H7 (cell line): ENCODE results near the gene SLX4IP. TPM values are rescaled to one million over a fixed set of nuclear protein-coding genes. Genes with fewer than 3 reads are reported as not detected.

Experiments
- DNase-seq: peaks from one replicate; pipeline ENCODE4 v3.0.0; 2012
- H3K27me3 ChIP-seq: 2 replicates; pipeline ENCODE4 v1.6.0; 2011; ENCODE audit warnings: mild to moderate bottlenecking, low read length; ENCODE audit not compliant: control insufficient read depth, insufficient read depth
- H3K36me3 ChIP-seq: replicated peaks from 2 replicates; pipeline ENCODE4 v1.5.1; 2011; ENCODE audit warnings: low read length; ENCODE audit not compliant: control insufficient read depth, insufficient read depth
- H3K4me3 ChIP-seq: 2 replicates; pipeline ENCODE4 v1.5.1; 2011; ENCODE audit warnings: low read depth, mild to moderate bottlenecking, control low read depth, low read length, moderate library complexity; ENCODE audit not compliant: insufficient read depth
- total RNA-seq: library from RNA; depleted of rRNA; stranded (reverse); fragments of >200 nt; shearing (Covaris generic); gene quantifications from 2 replicates; pipeline ENCODE4 v1.2.3, GENCODE V29; 2014

Gene SLX4IP
- total RNA-seq, 1 experiment from 2014 or later, result 3.9 TPM

GRCh38 chr20:10504994-10505730 lies 70.1 kb downstream of the SLX4IP start:
- no peaks in the 10 kb centered on the region for H3K27me3 ChIP-seq
- H3K36me3 ChIP-seq, result no peaks in the 10 kb centered on the region
- H3K4me3 ChIP-seq, result no peak overlapping the region
- DNase-seq, result no peak

GRCh38 chr20:10505827-10506226 lies 70.7 kb downstream of the SLX4IP start:
- Histone ChIP-seq H3K4me3 (no peak overlapping the region), H3K27me3 (no peaks in the 10 kb centered on the region), H3K36me3 (no peaks in the 10 kb centered on the region)
- DNase-seq, result no peak

- Histone ChIP-seq H3K36me3 (no peaks in the 10 kb centered on the region), H3K27me3 (no peaks in the 10 kb centered on the region), H3K4me3 (no peak overlapping the region)
- no peak for DNase-seq
Observed at GRCh38 chr20:10507052-10507451, 71.9 kb downstream of the SLX4IP start.

GRCh38 chr20:10508060-10508459 lies 73.0 kb downstream of the SLX4IP start:
- H3K36me3 ChIP-seq, result no peaks in the 10 kb centered on the region
- no peak for DNase-seq
- no peak overlapping the region for H3K4me3 ChIP-seq
- H3K27me3 ChIP-seq, result no peaks in the 10 kb centered on the region

DNA sequence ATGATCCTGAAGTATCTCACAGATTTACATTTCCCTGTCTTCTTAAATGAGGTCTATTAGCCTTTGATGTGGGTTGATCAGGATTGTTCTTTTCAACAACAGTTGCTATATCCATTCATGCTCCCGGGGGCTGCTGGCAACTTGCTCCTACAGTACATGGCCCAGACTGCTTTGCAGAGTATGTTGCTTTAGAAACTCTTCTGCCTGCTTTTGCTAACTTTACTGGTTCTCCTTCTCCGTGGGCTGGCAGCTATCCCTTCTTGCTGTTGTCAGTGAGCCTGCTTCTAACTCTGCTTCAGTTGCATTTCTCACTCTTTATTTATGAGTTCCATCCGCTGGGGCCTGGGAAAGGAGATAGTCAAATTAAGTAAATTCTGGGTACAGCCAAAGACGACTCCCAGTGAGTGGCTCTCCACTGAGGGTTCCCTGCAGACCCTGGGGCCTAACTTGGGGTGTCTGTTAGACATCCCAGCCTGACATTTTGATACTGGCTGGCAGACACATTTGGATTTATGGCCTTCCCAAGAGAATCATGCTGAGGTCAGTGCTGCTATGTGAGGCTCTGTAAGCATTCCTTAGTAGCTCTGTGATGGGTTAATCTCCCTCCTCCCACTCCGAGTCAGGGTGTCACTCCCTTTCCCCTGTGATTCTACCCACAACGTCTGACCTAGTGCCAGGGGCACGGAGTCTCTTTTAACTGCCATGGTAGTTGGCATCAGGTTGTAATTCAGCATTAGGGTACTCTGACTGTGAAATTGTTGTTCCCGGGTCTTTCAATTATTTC lies 73.6 kb downstream of the SLX4IP start:
- H3K27me3 ChIP-seq, result no peaks in the 10 kb centered on the region
- no peak for DNase-seq
- H3K4me3 ChIP-seq, result no peak overlapping the region
- H3K36me3 ChIP-seq, result no peaks in the 10 kb centered on the region

- Histone ChIP-seq H3K36me3 (no peaks in the 10 kb centered on the region), H3K4me3 (no peak overlapping the region), H3K27me3 (no peaks in the 10 kb centered on the region)
- no peak for DNase-seq
Observed at GRCh38 chr20:10509376-10509775, 74.3 kb downstream of the SLX4IP start.

DNA sequence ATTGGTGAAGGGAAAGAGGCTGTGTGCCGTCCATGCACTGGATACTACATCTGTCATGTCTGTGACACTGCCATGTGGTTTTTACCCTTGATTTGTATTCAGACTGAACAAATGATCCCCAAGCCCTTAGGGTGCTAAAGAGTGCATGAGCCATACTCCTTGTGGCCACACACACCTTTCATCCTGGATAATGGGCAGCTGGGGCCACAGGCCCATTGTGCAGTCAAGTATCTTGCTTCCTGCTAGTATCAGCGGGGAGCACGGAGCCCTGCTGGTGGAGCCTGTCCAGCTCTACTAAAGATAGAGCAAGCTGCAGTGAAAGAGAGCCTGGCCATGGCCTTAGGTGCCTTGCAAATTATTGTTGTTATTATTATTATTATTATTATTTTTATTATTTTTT lies 75.1 kb downstream of the SLX4IP start:
- H3K27me3 ChIP-seq, result no peaks in the 10 kb centered on the region
- no peak for DNase-seq
- H3K4me3 ChIP-seq, result no peak overlapping the region
- H3K36me3 ChIP-seq, result no peaks in the 10 kb centered on the region

GRCh38 chr20:10511170-10511508 lies 76.0 kb downstream of the SLX4IP start:
- no peak overlapping the region for H3K4me3 ChIP-seq
- no peaks in the 10 kb centered on the region for H3K27me3 ChIP-seq
- DNase-seq, result no peak
- no peaks in the 10 kb centered on the region for H3K36me3 ChIP-seq

GRCh38 chr20:10511509-10512251 lies 76.6 kb downstream of the SLX4IP start:
- peak; percentile 26 for DNase-seq
- Histone ChIP-seq H3K27me3 (no peaks in the 10 kb centered on the region), H3K4me3 (no peak overlapping the region), H3K36me3 (no peaks in the 10 kb centered on the region)

DNA sequence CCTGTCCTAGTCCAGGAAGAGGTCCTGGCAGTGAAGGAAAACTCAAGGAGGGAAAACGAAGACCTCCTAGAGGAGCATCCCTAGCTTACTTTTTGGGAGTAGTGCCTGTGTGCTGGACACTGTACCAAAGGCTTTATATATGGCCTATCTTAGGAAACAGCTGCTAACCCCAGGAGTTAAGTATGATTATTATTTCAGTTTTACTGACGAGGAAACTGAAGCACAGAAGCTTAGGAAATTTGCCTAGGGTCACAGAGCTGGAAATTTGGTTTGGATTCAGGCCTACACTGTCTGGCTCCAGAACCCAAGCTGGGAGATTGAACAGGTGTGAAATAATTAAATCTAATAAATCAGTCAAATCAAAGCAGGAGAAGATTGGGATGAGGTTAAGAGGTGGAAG lies 78.0 kb downstream of the SLX4IP start:
- DNase-seq, result no peak
- Histone ChIP-seq H3K27me3 (no peaks in the 10 kb centered on the region), H3K4me3 (no peak overlapping the region), H3K36me3 (no peaks in the 10 kb centered on the region)

DNA sequence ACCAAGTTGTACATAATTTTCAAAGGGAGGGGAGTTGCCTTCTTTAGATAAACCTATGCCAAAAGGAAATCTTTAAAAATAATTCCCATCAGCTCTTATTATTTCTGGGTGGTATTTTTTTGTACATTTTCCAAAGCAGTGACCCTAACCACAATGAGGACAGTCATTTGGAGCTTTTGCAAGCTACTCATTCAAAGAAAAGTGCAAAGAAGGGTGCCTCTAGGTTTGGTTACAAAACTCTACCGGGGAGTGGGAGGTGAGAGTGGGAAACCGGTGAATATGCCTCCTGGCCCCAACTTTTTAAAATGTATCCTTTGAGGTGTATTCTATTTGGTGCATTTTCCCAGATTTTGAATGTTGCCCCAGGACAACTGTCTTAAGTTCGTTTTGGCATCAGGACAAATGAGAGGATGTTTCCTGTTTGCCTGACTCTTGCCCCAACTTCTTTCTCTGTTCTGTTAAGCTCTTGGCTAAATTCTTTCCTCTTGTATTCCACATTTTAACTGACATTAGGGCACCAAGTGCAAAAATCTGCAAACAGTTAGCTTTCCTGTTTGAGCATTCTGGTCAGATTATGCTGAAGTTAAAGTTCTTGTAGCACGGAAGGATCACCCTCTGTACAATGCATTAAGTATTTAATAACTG lies 78.9 kb downstream of the SLX4IP start:
- Histone ChIP-seq H3K36me3 (no peaks in the 10 kb centered on the region), H3K27me3 (no peaks in the 10 kb centered on the region), H3K4me3 (no peak overlapping the region)
- no peak for DNase-seq

DNA sequence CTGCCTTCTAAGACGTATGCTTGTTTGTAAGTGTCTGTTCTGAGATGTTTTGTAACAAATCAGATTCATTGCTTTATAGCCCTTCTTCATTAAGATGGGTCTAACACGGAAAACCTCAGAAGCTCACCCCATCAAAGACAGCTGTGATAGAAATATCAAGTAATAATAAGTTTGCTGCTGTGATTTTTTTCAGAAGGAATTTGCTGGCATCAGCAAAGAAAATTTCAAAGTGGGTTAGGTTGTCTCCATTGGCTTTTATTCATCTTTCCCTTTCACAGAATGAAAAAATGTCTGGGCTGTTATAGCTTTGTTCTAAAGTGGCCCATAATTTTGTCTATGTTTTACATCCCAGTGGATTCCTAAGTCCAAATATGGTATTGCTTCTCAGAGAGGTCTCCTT lies 81.4 kb downstream of the SLX4IP start:
- Histone ChIP-seq H3K36me3 (no peaks in the 10 kb centered on the region), H3K27me3 (no peaks in the 10 kb centered on the region), H3K4me3 (no peak overlapping the region)
- no peak for DNase-seq

DNA sequence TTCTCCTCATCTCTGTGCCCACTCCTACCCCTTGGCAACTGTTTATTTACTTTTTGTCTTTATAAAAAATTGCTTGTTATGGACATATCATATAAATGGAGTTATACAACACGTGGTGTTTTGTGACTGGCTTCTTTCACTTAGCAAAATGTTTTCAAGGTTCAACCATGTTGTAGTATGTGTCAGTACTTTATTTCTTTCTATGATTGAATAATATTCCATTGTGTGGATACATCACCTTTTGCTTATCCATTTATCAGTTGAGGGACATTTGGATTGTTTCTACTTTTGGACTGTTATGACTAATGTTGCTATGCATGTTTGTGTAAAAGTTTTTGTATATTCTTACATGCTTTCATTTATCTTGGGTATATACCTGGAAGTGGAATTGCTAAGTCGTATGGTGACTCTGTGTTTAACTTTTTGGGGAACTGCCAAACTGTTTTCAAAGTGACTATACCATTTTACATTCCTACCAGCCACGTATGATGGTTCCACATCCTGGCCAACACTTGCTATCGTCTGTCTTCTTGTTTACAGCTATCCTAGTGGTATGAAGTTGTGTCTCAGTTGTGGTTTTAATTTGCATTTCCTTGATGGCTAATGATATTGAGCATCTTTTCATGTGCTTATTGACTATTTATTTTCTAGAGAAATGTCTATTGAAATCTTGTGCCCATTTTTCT lies 84.4 kb downstream of the SLX4IP start:
- DNase-seq, result no peak
- Histone ChIP-seq H3K4me3 (no peak overlapping the region), H3K27me3 (no peaks in the 10 kb centered on the region), H3K36me3 (no peaks in the 10 kb centered on the region)

DNA sequence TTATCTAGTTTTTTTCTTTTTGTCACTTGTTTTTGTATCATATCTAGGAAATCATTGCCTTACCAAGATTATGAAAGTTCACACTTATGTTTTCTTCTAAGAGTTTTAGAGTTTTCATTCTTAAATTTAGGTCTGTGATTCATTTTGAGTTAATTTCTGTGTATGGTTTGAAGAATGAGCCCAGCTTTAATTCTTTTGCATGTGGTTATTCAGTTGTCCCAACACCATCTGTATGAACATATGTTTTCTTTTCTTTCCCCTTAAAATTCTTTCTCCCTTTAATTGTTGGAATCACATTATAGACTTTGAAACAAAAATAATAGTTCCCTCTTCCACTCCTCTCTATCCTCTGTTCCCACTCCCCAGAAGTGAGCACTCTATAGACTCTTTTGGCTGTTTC lies 85.4 kb downstream of the SLX4IP start:
- H3K27me3 ChIP-seq, result no peaks in the 10 kb centered on the region
- DNase-seq, result no peak
- H3K4me3 ChIP-seq, result no peak overlapping the region
- no peaks in the 10 kb centered on the region for H3K36me3 ChIP-seq
